Uterus (tissue), 4 donors: ENCODE results near the gene FRZB. TPM values are rescaled to one million over a fixed set of nuclear protein-coding genes. Genes with fewer than 3 reads are reported as not detected.
A peak's percentile ranks its signal among the peaks of the same experiment; 100 is the strongest.

ENCODE experiments used
- DNase-seq, 2 donors: peaks; one replicate each; pipeline ENCODE4 v3.0.0-alpha.2; 2019 to 2020
- H3K27ac ChIP-seq, 2 donors: fragments of 200-600 bp; sonication (generic); 1 replicate in 1 of 2; 2 replicates in 1 of 2; pipeline ENCODE4 v1.5.1; 2016 to 2018
- H3K27me3 ChIP-seq, 2 donors: fragments of 200-600 bp; sonication (generic); one replicate each; pipeline ENCODE4 v1.5.1; 2018 to 2019; ENCODE audit warnings: control low read depth in 1 of 2
- H3K36me3 ChIP-seq, 2 donors: fragments of 200-600 bp; sonication (generic); one replicate each; pipeline ENCODE4 v1.5.1; 2019; ENCODE audit warnings: control low read depth in 1 of 2
- H3K4me1 ChIP-seq, 2 donors: fragments of 200-600 bp; sonication (generic); one replicate each; pipeline ENCODE4 v1.5.1; 2018 to 2019; ENCODE audit warnings: control low read depth in 1 of 2
- H3K4me3 ChIP-seq, 2 donors: fragments of 200-600 bp; sonication (generic); 1 replicate in 1 of 2; 2 replicates in 1 of 2; pipeline ENCODE4 v1.5.1; 2018 to 2019; ENCODE audit warnings: mild to moderate bottlenecking in 1 of 2
- H3K9me3 ChIP-seq, 2 donors: fragments of 200-600 bp; sonication (generic); one replicate each; pipeline ENCODE4 v1.5.1; 2019; ENCODE audit warnings: control low read depth in 1 of 2
- CTCF ChIP-seq, 4 experiments: fragments of 200-600 bp in 2 of 4; fragments of 450-650 bp in 2 of 4; sonication (generic) in 2 of 4; IDR thresholded peaks; one replicate each; pipeline ENCODE4 v1.5.1; 2016 to 2019; ENCODE audit warnings: antibody characterized with exemption in 4 of 4, mild to moderate bottlenecking in 2 of 4, moderate library complexity in 1 of 4
- POLR2A ChIP-seq, 2 donors: fragments of 450-650 bp; IDR thresholded peaks; one replicate each; pipeline ENCODE4 v1.6.1; 2016; ENCODE audit warnings: antibody characterized with exemption in 2 of 2, mild to moderate bottlenecking in 1 of 2, moderate library complexity in 1 of 2
- intact Hi-C: fragments of 100-400 bp; cut with DNase I; formaldehyde crosslinking; loops from one replicate; pipeline ENCODE4 v1.15.1; 2023; ENCODE audit warnings: low total_unique reads
- total RNA-seq, 4 donors: library from RNA; depleted of rRNA in 3 of 4; stranded (reverse); fragments of >200 nt in 3 of 4; gene quantifications; one replicate each; pipeline versions ENCODE4 v1.1.0 to v1.2.4, GENCODE V29; 2014 to 2023
- donor health status: DM: yes; HTN: yes; CAD: no.

Gene FRZB
- total RNA-seq, 4 donors from 2014 or later = 0.29 to 15.1 (median 7.3) TPM

GRCh38 chr2:182863642-182864041, 2.8 kb downstream of the FRZB start:
- no peak for TF ChIP-seq POLR2A (IDR thresholded peaks at IDR 0.05)
- no peak for TF ChIP-seq CTCF (IDR thresholded peaks at IDR 0.05)
- no peak for DNase-seq
- H3K4me3 ChIP-seq = no peak overlapping the region
- no peak overlapping the region for H3K27ac ChIP-seq
- H3K36me3 ChIP-seq = no peaks in the 10 kb centered on the region
- H3K9me3 ChIP-seq = no peaks in the 10 kb centered on the region
- H3K27me3 ChIP-seq = no peaks in the 10 kb centered on the region
- intact Hi-C loops = no loop called here
- no peaks in the 10 kb centered on the region for H3K4me1 ChIP-seq

GRCh38 chr2:182862091-182862490, 4.3 kb downstream of the FRZB start:
- TF ChIP-seq POLR2A (IDR thresholded peaks at IDR 0.05) (no peak), CTCF (IDR thresholded peaks at IDR 0.05) (no peak)
- Histone ChIP-seq H3K4me1 (no peaks in the 10 kb centered on the region), H3K27me3 (no peaks in the 10 kb centered on the region), H3K36me3 (no peaks in the 10 kb centered on the region), H3K27ac (peak overlapping the region; percentile 26 to 51), H3K9me3 (no peaks in the 10 kb centered on the region), H3K4me3 (no peak overlapping the region)
- intact Hi-C loops = no loop called here
- DNase-seq = peak; percentile 22 to 27

GRCh38 chr2:182860858-182861257, 5.6 kb downstream of the FRZB start:
- Histone ChIP-seq H3K36me3 (no peaks in the 10 kb centered on the region), H3K4me1 (no peaks in the 10 kb centered on the region), H3K27me3 (no peaks in the 10 kb centered on the region), H3K27ac (no peak overlapping the region), H3K4me3 (no peak overlapping the region), H3K9me3 (peaks cover 0 to 2% of the 10 kb centered on the region in 2 donors)
- DNase-seq = no peak
- intact Hi-C loops = no loop called here
- TF ChIP-seq POLR2A (IDR thresholded peaks at IDR 0.05) (no peak), CTCF (IDR thresholded peaks at IDR 0.05) (no peak)

GRCh38 chr2:182858671-182859070, 7.8 kb downstream of the FRZB start:
- no peak overlapping the region for H3K27ac ChIP-seq
- no peak overlapping the region for H3K4me3 ChIP-seq
- no peaks in the 10 kb centered on the region for H3K27me3 ChIP-seq
- TF ChIP-seq CTCF (IDR thresholded peaks at IDR 0.05) (no peak), POLR2A (IDR thresholded peaks at IDR 0.05) (no peak)
- intact Hi-C loops = no loop called here
- peaks cover 0 to 3% of the 10 kb centered on the region in 2 donors for H3K9me3 ChIP-seq
- DNase-seq = no peak
- no peaks in the 10 kb centered on the region for H3K4me1 ChIP-seq
- H3K36me3 ChIP-seq = no peaks in the 10 kb centered on the region

- no peak for DNase-seq
- H3K27me3 ChIP-seq = no peaks in the 10 kb centered on the region
- intact Hi-C loops = no loop called here
- H3K4me3 ChIP-seq = no peak overlapping the region
- H3K9me3 ChIP-seq = peaks cover 0 to 3% of the 10 kb centered on the region in 2 donors
- TF ChIP-seq CTCF (IDR thresholded peaks at IDR 0.05) (no peak), POLR2A (IDR thresholded peaks at IDR 0.05) (no peak)
- H3K36me3 ChIP-seq = no peaks in the 10 kb centered on the region
- no peaks in the 10 kb centered on the region for H3K4me1 ChIP-seq
- no peak overlapping the region for H3K27ac ChIP-seq
Observed at GRCh38 chr2:182855376-182855775, 11.1 kb downstream of the FRZB start.
